OCI-LY1 (cell line): Measurements from ENCODE around the gene ERBB4.

Source experiments
- CTCF ChIP-seq: fragments of 200-600 bp; sonication (generic), shearing (Covaris generic); IDR thresholded peaks from 2 replicates; pipeline ENCODE4 v1.5.1; 2017; ENCODE audit warnings: mild to moderate bottlenecking, antibody characterized with exemption, low read length, moderate library complexity, mixed read lengths
- EZH2 ChIP-seq: fragments of 200-600 bp; sonication (generic), shearing (Covaris generic); IDR thresholded peaks from 2 replicates; pipeline ENCODE4 v1.8.0; 2017; ENCODE audit warnings: borderline replicate concordance, mixed run types, mild to moderate bottlenecking, antibody characterized with exemption, low read length, moderate library complexity, mixed read lengths

GRCh38 chr2:212454149-212454548, 84.5 kb downstream of the ERBB4 start:
- TF ChIP-seq CTCF (no peak), EZH2 (no peak)
